Mesothelial cell of epicardium (in vitro differentiated cells): Measurements from ENCODE around the gene ANO7. TPM values are rescaled to one million over a fixed set of nuclear protein-coding genes. Genes with fewer than 3 reads are reported as not detected.

Experiments used
- DNase-seq, 2 experiments: peaks; one replicate each; pipeline ENCODE4 v3.0.0; 2021; ENCODE audit warnings: low spot score in 2 of 2; ENCODE audit not compliant: unreplicated experiment in 2 of 2
- H3K27ac Mint-ChIP-seq: 2 replicates; pipeline ENCODE4 v1.8.0; 2021; ENCODE audit warnings: mixed read lengths
- H3K27me3 Mint-ChIP-seq: 2 replicates; pipeline ENCODE4 v1.8.0; 2021; ENCODE audit warnings: low read depth, mixed read lengths
- H3K36me3 Mint-ChIP-seq: 2 replicates; pipeline ENCODE4 v1.8.0; 2021; ENCODE audit warnings: mixed read lengths
- H3K4me1 Mint-ChIP-seq: 2 replicates; pipeline ENCODE4 v1.8.0; 2021; ENCODE audit warnings: mixed read lengths
- H3K4me3 Mint-ChIP-seq: 2 replicates; pipeline ENCODE4 v1.8.0; 2021; ENCODE audit warnings: mild to moderate bottlenecking, moderate library complexity, mixed read lengths
- H3K9me3 Mint-ChIP-seq: 2 replicates; pipeline ENCODE4 v1.8.0; 2021; ENCODE audit warnings: mixed read lengths
- CTCF ChIP-seq: fragments of 200-600 bp; sonication (generic); IDR thresholded peaks from one replicate; pipeline ENCODE4 v1.5.0; 2021; ENCODE audit warnings: antibody characterized with exemption; ENCODE audit not compliant: unreplicated experiment
- total RNA-seq: library from RNA; stranded (reverse); gene quantifications from 3 replicates; pipeline ENCODE4 v1.2.1, GENCODE V29; 2021

Gene ANO7
- total RNA-seq, 1 donor from 2014 or later: 4.5 TPM

- no peak for TF ChIP-seq CTCF
- no peak for DNase-seq
- Mint-ChIP-seq H3K27ac (no peak overlapping the region), H3K4me1 (no peaks in the 10 kb centered on the region), H3K27me3 (no peaks in the 10 kb centered on the region), H3K4me3 (no peak overlapping the region), H3K36me3 (peaks cover 35% of the 10 kb centered on the region), H3K9me3 (no peaks in the 10 kb centered on the region)
Observed at GRCh38 chr2:241260911-241261310, 72.4 kb downstream of the ANO7 start.

- peaks cover 35% of the 10 kb centered on the region for H3K36me3 Mint-ChIP-seq
- TF ChIP-seq CTCF: no peak
Observed at GRCh38 chr2:241261628-241262027, 73.2 kb downstream of the ANO7 start.

GRCh38 chr2:241263061-241263460, 74.6 kb downstream of the ANO7 start:
- no peak for DNase-seq
- no peak for TF ChIP-seq CTCF
- Mint-ChIP-seq H3K4me1 (peaks cover under 1% of the 10 kb centered on the region), H3K4me3 (no peak overlapping the region), H3K36me3 (peaks cover 39% of the 10 kb centered on the region), H3K9me3 (no peaks in the 10 kb centered on the region), H3K27me3 (no peaks in the 10 kb centered on the region), H3K27ac (no peak overlapping the region)

More at GRCh38 chr2:241261628-241262027, 73.2 kb downstream of the ANO7 start:
- DNase-seq: no peak
- Mint-ChIP-seq H3K27ac (no peak overlapping the region), H3K9me3 (no peaks in the 10 kb centered on the region), H3K27me3 (no peaks in the 10 kb centered on the region), H3K4me1 (no peaks in the 10 kb centered on the region), H3K4me3 (no peak overlapping the region)

- peaks cover 39% of the 10 kb centered on the region for H3K36me3 Mint-ChIP-seq
- H3K4me3 Mint-ChIP-seq: no peak overlapping the region
- H3K4me1 Mint-ChIP-seq: peaks cover 23% of the 10 kb centered on the region
- no peaks in the 10 kb centered on the region for H3K9me3 Mint-ChIP-seq
- DNase-seq: no peak
- TF ChIP-seq CTCF: no peak
- no peaks in the 10 kb centered on the region for H3K27me3 Mint-ChIP-seq
- H3K27ac Mint-ChIP-seq: no peak overlapping the region
Observed at GRCh38 chr2:241265506-241265905, 77.0 kb downstream of the ANO7 start.

GRCh38 chr2:241267249-241268067, 79.0 kb downstream of the ANO7 start:
- H3K4me1 Mint-ChIP-seq: peaks cover 37% of the 10 kb centered on the region
- DNase-seq: no peak
- TF ChIP-seq CTCF: no peak
- H3K27me3 Mint-ChIP-seq: no peaks in the 10 kb centered on the region
- H3K36me3 Mint-ChIP-seq: peaks cover 35% of the 10 kb centered on the region
- H3K4me3 Mint-ChIP-seq: no peak overlapping the region
- peak overlapping the region; percentile 37 for H3K27ac Mint-ChIP-seq
- no peaks in the 10 kb centered on the region for H3K9me3 Mint-ChIP-seq
